Chondrocyte (in vitro differentiated cells): ENCODE results near the gene ANKRD2. TPM values are rescaled to one million over a fixed set of nuclear protein-coding genes. Genes with fewer than 3 reads are reported as not detected.

Experiments
- DNase-seq: peaks from one replicate; pipeline ENCODE4 v3.0.0; 2021; ENCODE audit warnings: mixed read lengths, low spot score
- H3K27ac Mint-ChIP-seq: one replicate; pipeline ENCODE4 v1.8.0; 2021; ENCODE audit warnings: mild to moderate bottlenecking, moderate library complexity, mixed read lengths; ENCODE audit not compliant: unreplicated experiment
- H3K27me3 Mint-ChIP-seq: 2 replicates; pipeline ENCODE4 v1.8.0; 2021; ENCODE audit warnings: low read depth, mixed read lengths
- H3K36me3 Mint-ChIP-seq: 2 replicates; pipeline ENCODE4 v1.8.0; 2021; ENCODE audit warnings: low read depth, mixed read lengths
- H3K4me1 Mint-ChIP-seq: 2 replicates; pipeline ENCODE4 v1.8.0; 2021; ENCODE audit warnings: low read depth, mild to moderate bottlenecking, mixed read lengths
- H3K4me3 Mint-ChIP-seq: one replicate; pipeline ENCODE4 v1.8.0; 2021; ENCODE audit warnings: mild to moderate bottlenecking, moderate library complexity, mixed read lengths; ENCODE audit not compliant: unreplicated experiment
- H3K9me3 Mint-ChIP-seq: 2 replicates; pipeline ENCODE4 v1.8.0; 2021; ENCODE audit warnings: low read depth, mixed read lengths
- CTCF ChIP-seq: fragments of 200-600 bp; sonication (generic); IDR thresholded peaks from 2 replicates; pipeline ENCODE4 v1.5.0; 2021; ENCODE audit warnings: antibody characterized with exemption, mild to moderate bottlenecking, moderate library complexity
- total RNA-seq: library from RNA; stranded (reverse); gene quantifications from 3 replicates; pipeline ENCODE4 v1.2.1, GENCODE V29; 2021

ANKRD2 gene
- total RNA-seq, 1 donor from 2014 or later: 0.60 TPM

GRCh38 chr10:97542169-97543024 lies 30.2 kb upstream of the ANKRD2 start:
- DNase-seq: peak; percentile 81
- no peaks in the 10 kb centered on the region for H3K27me3 Mint-ChIP-seq
- H3K4me3 Mint-ChIP-seq: peak overlapping the region; percentile 38
- peaks cover 77% of the 10 kb centered on the region for H3K4me1 Mint-ChIP-seq
- TF ChIP-seq CTCF: no peak
- H3K27ac Mint-ChIP-seq: peak overlapping the region; percentile 99
- no peaks in the 10 kb centered on the region for H3K9me3 Mint-ChIP-seq
- no peaks in the 10 kb centered on the region for H3K36me3 Mint-ChIP-seq

GRCh38 chr10:97543025-97543546 lies 29.5 kb upstream of the ANKRD2 start:
- peak overlapping the region; percentile 99 for H3K27ac Mint-ChIP-seq
- peaks cover 78% of the 10 kb centered on the region for H3K4me1 Mint-ChIP-seq
- no peaks in the 10 kb centered on the region for H3K27me3 Mint-ChIP-seq
- peak; percentile 92 for DNase-seq
- H3K4me3 Mint-ChIP-seq: peak overlapping the region; percentile 10
- H3K36me3 Mint-ChIP-seq: no peaks in the 10 kb centered on the region
- no peak for TF ChIP-seq CTCF
- H3K9me3 Mint-ChIP-seq: no peaks in the 10 kb centered on the region

- H3K27ac Mint-ChIP-seq: peak overlapping the region; percentile 76
- no peak overlapping the region for H3K4me3 Mint-ChIP-seq
- H3K4me1 Mint-ChIP-seq: peaks cover 72% of the 10 kb centered on the region
These were observed 25.9 kb upstream of the ANKRD2 start for GRCh38 chr10:97546456-97547270.

GRCh38 chr10:97547271-97547600 lies 25.3 kb upstream of the ANKRD2 start:
- no peak for TF ChIP-seq CTCF
- Mint-ChIP-seq H3K4me1 (peaks cover 67% of the 10 kb centered on the region), H3K27ac (peak overlapping the region; percentile 17), H3K4me3 (no peak overlapping the region), H3K27me3 (no peaks in the 10 kb centered on the region), H3K9me3 (no peaks in the 10 kb centered on the region), H3K36me3 (no peaks in the 10 kb centered on the region)
- DNase-seq: peak; percentile 6

More at GRCh38 chr10:97546456-97547270, 25.9 kb upstream of the ANKRD2 start:
- peak; percentile 77 for DNase-seq
- H3K27me3 Mint-ChIP-seq: no peaks in the 10 kb centered on the region
- no peak for TF ChIP-seq CTCF
- no peaks in the 10 kb centered on the region for H3K9me3 Mint-ChIP-seq
- H3K36me3 Mint-ChIP-seq: no peaks in the 10 kb centered on the region

GRCh38 chr10:97547962-97548361 lies 24.6 kb upstream of the ANKRD2 start:
- TF ChIP-seq CTCF: no peak
- no peak for DNase-seq
- H3K9me3 Mint-ChIP-seq: no peaks in the 10 kb centered on the region
- no peaks in the 10 kb centered on the region for H3K27me3 Mint-ChIP-seq
- peaks cover 59% of the 10 kb centered on the region for H3K4me1 Mint-ChIP-seq
- H3K36me3 Mint-ChIP-seq: no peaks in the 10 kb centered on the region
- no peak overlapping the region for H3K4me3 Mint-ChIP-seq
- no peak overlapping the region for H3K27ac Mint-ChIP-seq
